ENCODE results near the gene OR4F29.
"Not testable (repeated sequence)": the region's sequence is repeated elsewhere in the genome, so short reads cannot be mapped to it uniquely, and the experiment has no call there.

OR4F29 gene

GRCh38 chr1:451578-451977 lies at the start of gene OR4F29:
Gene OR4F29, minus strand, starts transcription at chr1:451678. Its CDS starts 0 bp downstream, at chr1:451678.
- POLR2A ChIA-PET; H3K9me3 ChIP-seq (ENCODE audit: control insufficient read depth, insufficient read depth, low read depth, low read length); H3K4me1 ChIP-seq (ENCODE audit: control insufficient read depth, insufficient read depth, low read length); CTCF ChIA-PET; H3K27ac ChIP-seq (ENCODE audit: extremely low read depth, low read depth, low read length); H3K36me3 ChIP-seq (ENCODE audit: control insufficient read depth in 2 of 2, insufficient read depth in 1 of 2, low read length in 2 of 2); H3K4me3 ChIP-seq (ENCODE audit: low read depth, low read length): not testable (repeated sequence)
